HG02623 (cell line): ENCODE data around the gene SFMBT2.
"Not testable (repeated sequence)": the region's sequence is repeated elsewhere in the genome, so short reads cannot be mapped to it uniquely, and the experiment has no call there.

ENCODE experiments used
- ATAC-seq: cut with Tn5 transposase; IDR thresholded peaks from one replicate; pipeline ENCODE4 v1.9.1; 2021; ENCODE audit warnings: moderate library complexity; ENCODE audit not compliant: unreplicated experiment

Gene SFMBT2

DNA sequence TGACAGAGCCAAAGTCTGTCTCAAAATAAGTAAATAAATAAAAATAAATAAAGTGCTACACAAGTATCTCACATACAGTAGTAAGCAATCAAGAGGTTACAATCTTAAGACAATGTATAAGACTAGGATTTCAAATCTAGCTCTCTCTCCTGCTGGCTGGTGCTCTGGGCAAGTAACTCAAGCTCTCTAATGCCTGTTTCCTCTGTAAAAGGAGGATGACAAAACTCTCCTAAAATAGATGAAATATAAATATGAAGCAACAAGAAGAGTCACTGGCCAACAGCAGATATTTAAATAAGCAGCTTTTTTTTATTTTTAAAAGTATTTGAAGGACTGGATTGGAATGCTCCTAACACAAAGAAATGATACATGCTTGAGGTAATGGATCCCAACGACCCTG lies 7.2 kb downstream of the SFMBT2 start:
- no peak for ATAC-seq

DNA sequence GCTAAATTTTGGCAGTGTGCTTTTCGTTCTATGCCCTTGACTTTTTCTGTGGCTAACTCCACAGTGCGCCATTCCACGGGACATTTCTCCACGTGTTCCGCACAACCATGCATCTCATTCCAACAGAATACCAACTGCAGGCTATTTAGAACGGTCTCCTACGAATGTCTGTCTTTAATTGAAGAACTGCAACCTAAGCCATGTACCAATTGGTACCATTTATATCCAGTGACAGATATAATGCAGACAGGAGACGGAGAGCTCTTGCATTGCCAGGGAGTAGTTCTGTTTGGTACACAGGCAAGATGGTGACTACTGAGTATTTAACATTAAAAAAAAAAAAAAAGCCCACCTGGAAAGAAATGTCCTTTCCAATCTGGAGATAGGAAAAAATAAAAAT lies 9.1 kb downstream of the SFMBT2 start:
- no peak for ATAC-seq

DNA sequence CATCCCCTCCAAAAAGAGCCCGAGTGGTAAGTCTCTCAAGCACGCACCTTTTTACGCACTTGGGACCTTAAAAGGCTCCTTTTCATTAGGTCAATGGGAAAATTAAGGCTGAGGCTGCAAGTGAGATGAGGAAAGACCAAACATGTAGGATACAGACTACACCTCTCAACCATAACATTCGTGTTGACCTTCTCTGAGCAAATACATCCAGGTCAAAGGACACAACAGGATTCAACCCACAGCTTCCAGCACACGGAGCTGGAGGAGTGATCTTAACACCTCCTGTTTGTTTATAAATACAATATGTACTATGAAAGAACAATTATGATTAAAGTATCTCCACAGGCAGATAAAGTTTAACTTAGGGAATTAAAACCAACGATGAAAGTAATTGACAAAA lies 9.7 kb downstream of the SFMBT2 start:
- ATAC-seq, result no peak

DNA sequence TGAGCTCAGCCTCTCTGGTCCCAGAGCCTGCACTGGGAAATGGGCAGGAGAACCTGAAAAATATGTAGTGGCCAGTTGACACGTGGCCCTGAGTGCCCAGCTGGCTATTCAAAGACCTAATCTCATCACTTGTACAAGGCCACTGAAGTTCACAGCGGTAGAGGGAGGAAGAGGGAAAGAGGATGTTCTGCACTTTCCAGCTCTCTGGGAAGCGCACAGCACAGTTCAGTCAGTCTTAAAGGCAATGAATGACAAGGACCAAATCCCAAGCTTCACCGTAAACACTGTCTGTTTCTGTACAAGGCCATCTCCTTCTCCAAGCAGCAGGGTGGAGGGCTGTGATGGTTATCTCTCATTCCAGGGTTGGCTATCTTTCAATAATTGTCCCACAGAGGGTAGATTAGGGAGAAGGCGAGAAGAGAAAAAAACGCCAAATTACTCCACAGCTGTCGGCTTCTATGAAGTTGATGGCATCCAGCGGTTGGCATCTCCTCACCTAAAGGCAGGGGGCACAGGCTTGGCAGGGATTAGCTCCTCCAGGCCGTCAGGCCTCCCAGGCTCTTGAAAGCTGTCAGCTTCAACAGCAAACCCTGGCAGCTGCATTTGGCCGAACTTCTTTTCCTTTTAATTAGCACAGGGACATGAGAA lies 10.6 kb downstream of the SFMBT2 start:
- ATAC-seq, result no peak

DNA sequence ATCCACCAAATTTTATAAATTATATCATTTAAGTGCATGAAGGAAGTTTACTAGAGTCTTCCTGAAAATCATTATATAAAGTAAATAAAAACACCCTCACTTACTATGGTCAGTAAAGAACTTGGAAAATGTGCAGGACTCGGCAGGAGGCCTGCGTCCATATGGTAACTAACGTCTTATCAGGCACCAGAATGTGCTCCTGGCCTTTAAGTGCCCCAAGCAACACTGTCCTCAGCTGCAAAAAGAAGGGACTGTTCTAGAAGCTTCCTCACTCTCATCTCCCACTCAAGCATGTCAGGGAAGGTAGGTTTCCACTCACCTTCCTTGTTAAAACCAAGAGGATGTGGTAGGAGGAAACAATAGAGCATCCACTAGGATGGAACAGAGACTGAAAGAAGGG lies 11.3 kb downstream of the SFMBT2 start:
- ATAC-seq, result no peak

DNA sequence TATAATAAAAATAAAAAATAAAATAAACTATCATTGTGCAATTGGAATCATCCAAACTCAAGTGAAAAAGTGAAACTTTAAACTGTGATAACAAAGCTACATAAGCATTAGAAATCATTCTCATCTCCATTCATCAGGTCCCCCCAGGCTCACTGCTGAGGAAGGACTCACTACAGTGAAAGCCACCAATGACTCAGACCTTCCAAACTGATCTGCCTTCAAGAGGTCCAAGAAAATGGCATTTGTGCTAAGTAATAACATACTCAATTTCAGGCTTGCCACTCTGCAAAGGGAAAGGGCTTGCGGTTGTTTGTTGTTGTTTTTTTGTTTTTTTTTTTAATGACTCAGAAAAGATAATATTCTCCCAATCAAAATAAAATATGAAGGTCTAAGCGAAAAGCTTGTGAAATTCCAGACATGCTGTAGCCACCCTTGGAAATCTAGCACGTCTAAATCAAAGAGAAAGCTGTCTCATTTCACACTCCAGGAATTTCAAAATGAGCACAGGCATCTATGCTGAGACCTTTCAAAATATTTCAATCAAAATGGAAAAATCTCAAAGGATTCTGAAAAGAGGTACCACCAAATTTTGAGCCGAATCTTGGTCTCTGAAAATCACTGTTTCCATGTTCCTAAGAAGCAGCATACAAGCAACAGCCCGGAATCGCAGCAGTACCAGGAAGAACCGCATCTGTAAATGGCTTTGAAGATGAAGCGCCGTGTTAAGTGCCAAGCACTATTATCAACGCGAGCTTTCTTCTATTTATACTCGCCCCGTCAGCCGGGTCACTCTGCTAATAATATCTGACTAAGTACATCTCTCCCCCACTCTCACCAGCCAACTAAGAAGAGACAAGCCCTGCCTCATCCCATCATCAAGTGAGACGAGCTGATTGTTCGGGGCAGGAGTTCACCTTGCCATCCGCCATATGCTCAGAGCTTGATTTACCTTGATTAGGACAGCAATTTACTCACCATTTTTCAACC lies 13.5 kb downstream of the SFMBT2 start:
- ATAC-seq, result no peak

DNA sequence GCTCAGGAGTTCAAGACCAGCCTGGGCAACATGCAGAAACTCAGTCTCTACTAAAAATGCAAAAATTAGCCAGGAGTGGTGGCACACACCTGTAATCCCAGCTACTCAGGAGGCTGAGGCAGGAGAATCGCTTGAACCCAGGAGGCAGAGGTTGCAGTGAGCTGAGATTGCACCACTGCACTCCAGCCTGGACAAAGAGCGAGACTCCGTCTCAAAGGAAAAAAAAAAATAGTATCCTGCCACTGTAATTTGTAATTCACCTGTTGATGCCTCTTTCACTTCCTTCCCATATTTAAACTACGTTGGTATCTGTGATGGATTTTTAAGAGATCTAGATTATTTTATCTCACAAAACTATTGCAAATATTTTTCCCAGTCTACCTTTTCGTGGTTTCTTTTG lies 18.5 kb downstream of the SFMBT2 start:
- not testable (repeated sequence) for ATAC-seq

DNA sequence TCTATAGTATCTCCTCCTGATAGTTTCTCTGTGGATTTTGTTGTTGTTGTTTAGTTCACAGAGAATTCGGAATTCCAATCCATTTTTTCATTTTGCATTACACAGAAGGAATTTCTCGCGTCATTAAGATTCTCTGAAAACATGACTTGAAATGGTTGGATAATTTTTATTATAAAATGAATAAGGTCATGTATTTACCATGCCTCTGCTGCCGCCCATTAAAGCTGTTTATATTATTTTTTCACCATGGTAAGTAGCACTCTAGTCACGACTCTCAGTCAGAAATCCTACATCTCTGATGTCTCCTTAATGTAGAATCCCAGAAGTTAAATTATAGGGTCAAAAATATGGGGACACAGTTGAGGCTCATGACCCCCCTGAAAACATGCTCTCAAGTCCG lies 19.1 kb downstream of the SFMBT2 start:
- no peak for ATAC-seq

DNA sequence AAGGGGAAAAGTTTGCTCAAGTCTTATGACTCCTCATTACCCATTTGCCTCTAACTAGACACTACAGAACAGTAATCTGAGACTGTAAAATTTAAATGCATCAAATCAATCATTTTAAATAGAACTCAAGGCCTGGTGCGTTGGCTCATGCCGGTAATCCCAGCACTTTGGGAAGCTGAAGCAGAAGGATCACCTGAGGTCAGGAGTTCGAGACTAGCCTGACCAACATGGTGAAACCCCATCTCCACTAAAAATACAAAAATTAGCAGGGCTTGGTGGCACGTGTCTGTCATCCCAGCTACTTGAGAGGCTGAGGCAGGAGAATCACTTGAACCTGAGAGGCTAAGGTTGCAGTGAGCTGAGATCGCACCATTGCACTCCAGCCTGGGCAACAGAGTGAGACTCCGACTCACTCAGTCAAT lies 20.1 kb downstream of the SFMBT2 start:
- not testable (repeated sequence) for ATAC-seq

DNA sequence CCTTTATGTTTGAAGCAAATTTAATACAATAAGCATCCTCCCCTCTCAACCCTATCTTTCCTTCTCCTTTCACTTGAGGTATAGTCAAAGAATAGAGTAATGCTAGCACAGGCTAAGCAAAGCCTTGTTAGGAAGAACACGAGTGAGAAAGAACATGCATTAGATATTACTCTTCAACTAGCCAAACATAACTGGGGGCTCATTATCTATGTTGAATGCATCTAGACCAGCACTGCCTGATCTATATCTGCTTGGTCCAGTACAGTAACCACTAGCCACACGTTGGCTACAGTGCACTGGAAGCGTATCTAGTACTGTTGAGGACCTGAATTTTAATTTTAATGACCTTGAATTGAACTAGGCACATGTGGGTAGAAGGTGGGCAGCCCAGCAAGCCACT lies 21.0 kb downstream of the SFMBT2 start:
- no peak for ATAC-seq

DNA sequence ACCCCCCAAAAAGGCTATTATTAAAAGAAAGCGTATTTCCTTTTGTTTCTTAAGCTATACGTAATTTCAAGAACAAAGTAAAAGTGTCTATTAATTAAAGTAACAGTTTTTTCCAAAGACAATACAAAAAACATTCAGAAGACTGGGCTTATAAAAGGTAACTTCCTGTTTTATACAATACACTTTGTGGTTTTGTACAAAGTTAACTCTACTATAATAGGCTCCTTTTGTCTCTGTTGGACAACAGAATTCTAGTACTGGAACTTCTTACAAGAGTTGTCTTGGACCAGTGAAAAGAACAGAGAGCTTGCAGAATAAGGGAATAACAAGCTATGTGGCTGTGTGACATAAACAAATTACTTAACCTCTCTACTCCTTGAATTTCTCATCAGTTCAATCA lies 21.5 kb downstream of the SFMBT2 start:
- no peak for ATAC-seq

DNA sequence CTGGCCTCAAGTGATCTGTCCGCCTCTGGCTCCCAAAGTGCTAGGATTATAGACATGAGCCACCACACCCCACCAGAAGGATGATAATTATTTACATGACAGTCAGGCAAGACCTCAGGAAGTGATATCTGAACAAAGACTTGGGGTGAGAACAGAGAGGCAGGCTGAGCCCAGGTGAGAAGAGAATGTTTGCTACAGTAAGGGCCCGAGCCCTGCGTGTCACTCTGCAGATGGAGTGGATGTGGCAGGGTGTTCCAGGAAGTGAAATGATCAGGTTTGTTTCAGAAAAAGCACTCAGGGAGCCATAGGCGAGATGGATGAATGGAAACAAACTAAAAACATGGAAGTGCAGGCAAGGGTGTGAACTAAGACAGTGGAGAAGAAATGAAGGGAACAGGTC lies 22.2 kb downstream of the SFMBT2 start:
- no peak for ATAC-seq

DNA sequence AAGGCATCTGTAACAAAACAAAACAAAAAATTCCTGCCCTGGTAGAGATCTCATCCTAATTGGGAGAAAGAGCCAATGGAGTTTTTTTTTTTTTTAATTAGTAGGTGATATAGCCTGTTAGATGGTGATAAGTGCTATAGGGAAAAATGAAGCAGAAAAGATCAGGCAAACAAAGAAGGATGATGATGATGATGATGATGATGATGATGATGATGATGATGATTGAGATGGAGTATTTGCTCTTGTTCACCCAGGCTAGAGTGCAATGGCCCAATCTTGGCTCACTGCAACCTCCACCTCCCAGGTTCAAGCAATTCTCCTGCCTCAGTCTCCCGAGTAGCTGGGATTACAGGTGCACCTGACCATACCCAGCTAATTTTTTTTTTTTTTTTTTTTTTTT lies 22.7 kb downstream of the SFMBT2 start:
- not testable (repeated sequence) for ATAC-seq

DNA sequence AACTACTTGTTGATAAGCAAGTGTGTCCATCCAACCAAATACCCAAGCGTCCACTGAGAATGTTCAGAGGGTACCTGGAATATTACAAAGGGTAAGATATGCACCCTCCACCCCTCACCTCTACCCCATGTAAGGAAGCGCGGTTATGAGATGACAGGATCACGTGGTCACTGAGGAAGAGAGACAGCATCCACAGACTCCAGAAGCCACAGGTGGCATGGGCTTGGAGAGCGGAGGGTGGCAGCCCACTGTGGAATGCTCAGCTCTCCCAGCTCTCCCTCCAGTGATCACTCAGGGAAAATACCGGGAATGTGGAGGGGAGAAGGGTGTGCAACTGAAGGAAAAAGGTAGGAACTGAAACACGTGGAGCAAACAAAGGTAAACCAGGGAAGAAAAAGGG lies 25.7 kb downstream of the SFMBT2 start:
- no peak for ATAC-seq

DNA sequence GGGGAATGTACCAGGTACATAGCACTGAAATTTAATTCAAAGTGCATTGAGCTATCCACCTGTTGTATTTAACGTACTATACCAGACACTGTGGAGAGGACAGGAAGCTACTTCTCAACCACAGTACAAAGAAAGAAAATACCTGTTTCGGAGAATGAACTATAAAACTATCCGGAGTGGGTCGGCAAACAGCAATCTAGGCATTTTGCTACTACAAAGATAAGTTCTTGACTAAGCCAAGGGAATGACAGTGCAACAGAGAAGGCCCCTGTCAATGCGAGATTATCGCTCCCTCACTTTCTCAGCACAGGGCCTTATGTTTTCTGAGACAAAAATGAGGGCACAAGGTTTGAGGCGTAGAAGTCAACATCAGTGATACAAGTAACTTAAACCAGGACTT lies 27.4 kb downstream of the SFMBT2 start:
- ATAC-seq, result no peak

DNA sequence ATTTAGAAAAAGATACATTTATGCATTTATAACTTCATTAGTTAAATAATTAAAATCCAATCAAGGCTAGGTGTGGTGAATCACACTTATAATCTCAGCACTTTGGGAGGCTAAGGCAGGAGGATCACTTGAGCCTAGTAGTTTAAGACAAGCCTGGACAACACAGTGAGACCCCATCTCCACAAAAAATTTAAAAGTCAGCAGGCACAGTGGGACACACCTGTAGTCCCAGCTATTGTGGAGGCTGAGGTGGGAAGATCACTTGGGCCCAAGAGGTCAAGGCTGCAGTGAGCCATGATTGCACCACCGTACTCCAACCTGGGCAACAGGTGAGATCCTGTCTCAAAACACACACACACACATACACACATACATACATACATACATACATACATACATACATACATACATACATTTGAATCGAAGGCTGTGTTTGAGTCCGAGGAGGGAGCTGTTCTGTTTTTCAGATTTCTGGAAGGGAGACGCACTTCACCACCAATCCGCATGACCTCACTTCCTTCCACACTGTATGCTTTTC lies 30.1 kb downstream of the SFMBT2 start:
- ATAC-seq, result no peak

DNA sequence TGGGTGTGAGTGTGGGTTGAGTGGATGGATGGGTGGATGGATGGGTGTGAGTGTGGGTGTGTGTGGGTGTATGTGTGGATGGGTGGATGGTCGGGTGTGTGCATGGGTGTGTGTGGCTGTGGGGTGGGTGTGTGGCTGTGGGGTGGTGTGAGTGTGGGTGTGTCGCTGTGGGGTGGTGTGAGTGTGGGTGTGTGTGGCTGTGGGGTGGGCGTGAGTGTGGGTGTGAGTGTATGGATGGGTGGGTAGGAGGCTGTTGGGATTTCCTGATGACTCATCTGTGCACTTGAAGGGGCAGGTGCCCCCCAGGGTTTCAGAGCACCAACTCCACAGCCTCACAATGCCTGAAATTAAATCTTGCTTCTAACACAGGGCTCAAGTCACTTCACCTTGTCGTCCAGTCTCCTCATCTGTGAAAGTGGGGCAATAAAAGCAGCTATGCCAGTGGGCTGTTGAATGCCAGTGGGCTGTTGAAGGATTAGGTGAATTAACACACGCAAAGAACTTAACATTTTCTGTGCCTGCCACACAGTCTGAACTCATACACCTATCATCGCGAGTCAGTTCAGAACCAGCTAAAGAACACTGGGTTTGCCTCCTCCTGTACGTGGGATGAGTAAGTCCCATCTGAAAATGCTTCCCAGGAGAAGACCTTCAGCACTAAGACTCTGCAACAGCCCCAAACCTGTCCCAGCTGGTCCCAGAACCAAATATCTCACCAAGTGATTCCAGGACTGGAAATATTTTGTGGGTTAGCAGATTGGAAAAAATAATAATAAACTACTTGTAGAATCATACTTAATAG lies 32.0 kb downstream of the SFMBT2 start:
- ATAC-seq, result no peak

DNA sequence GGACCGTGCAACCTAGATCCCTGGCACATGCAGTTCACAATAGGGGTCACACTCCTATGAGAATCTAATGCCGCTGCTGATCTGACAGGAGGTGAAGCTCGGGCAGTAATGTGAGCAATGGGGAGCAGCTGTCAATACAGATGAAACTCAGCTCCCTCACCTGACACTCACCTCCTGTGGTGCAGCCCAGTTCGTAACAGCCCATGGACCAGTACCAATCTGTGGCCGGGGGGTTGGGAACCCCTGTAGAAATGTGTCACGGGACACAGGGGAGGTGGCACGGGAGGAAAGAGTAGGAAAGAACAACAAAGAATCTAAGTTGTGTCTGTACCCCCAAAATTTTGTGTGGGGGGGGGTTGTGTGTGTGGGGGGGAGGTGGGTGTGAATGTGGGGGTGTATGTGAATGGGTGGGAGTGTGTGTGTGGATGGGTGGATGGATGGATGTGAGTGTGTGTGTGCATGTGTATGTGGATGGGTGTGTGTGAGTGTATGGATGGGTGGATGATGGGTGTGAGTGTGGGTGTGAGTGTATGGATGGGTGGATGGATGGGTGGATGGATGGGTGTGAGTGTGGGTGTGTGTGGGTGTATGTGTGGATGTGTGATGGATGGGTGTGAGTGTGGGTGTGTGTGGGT lies 33.1 kb downstream of the SFMBT2 start:
- no peak for ATAC-seq

DNA sequence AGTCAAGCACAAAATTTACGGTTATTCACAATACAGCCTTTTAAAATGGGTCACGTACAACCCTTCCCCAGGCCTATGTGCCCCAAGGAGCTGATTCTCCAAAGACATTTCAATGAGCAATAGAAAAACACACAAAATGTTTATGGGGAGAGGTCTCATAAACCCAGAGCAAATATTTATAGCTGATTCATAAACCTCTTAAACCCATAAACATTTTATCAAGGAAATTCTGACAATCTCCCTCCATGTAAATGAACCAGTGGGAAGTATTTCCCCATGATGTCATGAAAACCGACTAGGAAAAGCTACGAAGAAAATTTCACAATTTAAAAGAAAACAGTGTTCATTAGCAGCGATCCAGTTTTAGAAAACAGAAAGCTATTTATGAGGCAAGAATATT lies 36.0 kb downstream of the SFMBT2 start:
- ATAC-seq, result no peak

DNA sequence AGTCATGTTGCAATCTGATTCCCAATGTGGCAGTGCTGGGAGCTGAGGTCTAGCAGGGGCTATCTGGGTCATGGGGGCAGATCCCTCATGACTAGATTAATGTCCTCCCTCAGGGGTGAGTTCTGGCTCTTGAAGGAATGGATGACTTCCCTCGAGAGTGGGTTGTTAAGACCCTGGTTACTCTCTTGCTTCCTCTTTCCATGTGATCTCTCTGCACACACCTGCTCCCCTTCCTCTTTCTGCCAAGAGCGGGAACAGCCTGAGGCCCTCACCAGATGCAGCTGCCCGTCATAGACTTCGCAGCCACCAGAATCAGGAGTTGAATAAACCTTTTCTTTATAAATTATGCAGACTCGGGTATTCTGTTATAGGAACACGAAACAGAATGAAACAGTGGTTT lies 37.8 kb downstream of the SFMBT2 start:
- no peak for ATAC-seq

DNA sequence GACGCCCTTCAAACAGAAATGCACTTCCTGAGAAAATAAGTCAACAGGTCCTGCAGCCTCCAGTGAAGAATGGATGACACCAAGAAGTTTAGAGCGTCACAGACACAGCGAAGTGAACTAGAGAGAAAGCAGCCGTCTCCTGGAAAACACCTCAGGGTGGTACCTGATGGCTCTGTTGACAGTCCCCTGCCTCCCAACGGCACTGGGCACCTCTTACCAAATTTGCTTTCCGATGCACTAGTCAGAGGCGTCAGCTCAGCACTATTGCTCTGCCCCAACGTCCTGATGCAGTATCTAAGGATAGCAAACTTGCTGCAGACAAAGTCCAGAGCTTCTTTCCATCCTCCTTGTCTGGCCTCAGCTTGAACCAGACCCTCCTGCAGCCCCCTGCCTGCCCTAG lies 38.3 kb downstream of the SFMBT2 start:
- no peak for ATAC-seq
